HepG2 (cell line): ENCODE data around the gene DHFR2. TPM values are rescaled to one million over a fixed set of nuclear protein-coding genes. Genes with fewer than 3 reads are reported as not detected.
A peak's percentile ranks its signal among the peaks of the same experiment; 100 is the strongest.

ENCODE experiments used
- ATAC-seq: fragments of 200-7000 bp; cut with Tn5 transposase; 3 replicates; pipeline ENCODE4 v1.9.1; 2020; ENCODE audit warnings: mild to moderate bottlenecking, moderate library complexity
- BruUV-seq: library from RNA; stranded (reverse); fragments of 400-500 nt; replicated peaks from 2 replicates; lab custom pipeline; 2021; lab: Mats Ljungman, UMichigan
- CTCF ChIA-PET: fragments of 300-600 bp; formaldehyde crosslinking; extraction: SDS; loops from one replicate; lab custom pipeline; 2021; ENCODE audit warnings: low total read pairs, inconsistent platforms, low intra/inter-chr PET ratio; lab: Yijun Ruan, JAX
- POLR2A ChIA-PET: fragments of 350-600 bp; sonication (Branson Sonifier 250); formaldehyde crosslinking; loops from one replicate; lab custom pipeline; 2020; ENCODE audit warnings: antibody characterized with exemption, inconsistent platforms; lab: Yijun Ruan, JAX
- DNase-seq: peaks from one replicate; pipeline ENCODE4 v3.0.0-alpha.2; 2015; ENCODE audit warnings: low spot score
- FAIRE-seq: peaks from 3 replicates; lab custom pipeline; 2011; peaks lifted over from hg19 to GRCh38; lab: Jason Lieb, UNC
- H2AFZ ChIP-seq: one replicate; pipeline ENCODE4 v1.6.1; 2011; ENCODE audit warnings: low read length, inconsistent platforms
- H3K27ac ChIP-seq: fragments of 300-600 bp; 3 replicates; pipeline ENCODE4 v1.8.0; 2011; ENCODE audit warnings: mixed run types, mild to moderate bottlenecking, mixed read lengths, low read length, inconsistent platforms; ENCODE audit not compliant: insufficient read depth; ENCODE audit errors: extremely low read length
- H3K27me3 ChIP-seq, 2 experiments: fragments of 200-600 bp in 1 of 2; 2 replicates in 1 of 2; 3 replicates in 1 of 2; pipeline versions ENCODE4 v1.6.0 to v1.8.0; 2011; ENCODE audit warnings: low read length in 2 of 2, mild to moderate bottlenecking in 2 of 2, moderate library complexity in 2 of 2, inconsistent platforms in 1 of 2; ENCODE audit not compliant: insufficient read depth in 2 of 2, control insufficient read depth in 1 of 2
- H3K36me3 ChIP-seq, 2 experiments: fragments of 200-600 bp in 1 of 2; replicated peaks in 1 of 2; 2 replicates in 1 of 2; 3 replicates in 1 of 2; pipeline versions ENCODE4 v1.5.1 to v1.8.0; 2011; ENCODE audit warnings: low read length in 2 of 2, inconsistent platforms in 1 of 2; ENCODE audit not compliant: insufficient read depth in 2 of 2, control insufficient read depth in 1 of 2
- H3K4me1 ChIP-seq: 2 replicates; pipeline ENCODE4 v1.5.1; 2012; ENCODE audit warnings: low read length, inconsistent platforms; ENCODE audit not compliant: insufficient read depth
- H3K4me2 ChIP-seq: 2 replicates; pipeline ENCODE4 v1.6.0; 2011; ENCODE audit warnings: low read depth, low read length, inconsistent platforms
- H3K4me3 ChIP-seq, 3 experiments: fragments of 200-600 bp in 1 of 3; sonication (generic), shearing (Covaris generic) in 1 of 3; replicated peaks in 1 of 3; 2 replicates each; pipeline ENCODE4 v1.5.1; 2011 to 2016; ENCODE audit warnings: low read length in 3 of 3, inconsistent platforms in 2 of 3, low read depth in 2 of 3, mild to moderate bottlenecking in 2 of 3, control low read depth in 1 of 3, mixed read lengths in 1 of 3; ENCODE audit not compliant: insufficient read depth in 1 of 3
- H3K79me2 ChIP-seq: one replicate; pipeline ENCODE4 v1.6.1; 2011; ENCODE audit warnings: low read length, inconsistent platforms; ENCODE audit not compliant: insufficient read depth
- H3K9ac ChIP-seq: 2 replicates; pipeline ENCODE4 v1.6.0; 2011; ENCODE audit warnings: mild to moderate bottlenecking, low read depth, low read length, inconsistent platforms; ENCODE audit not compliant: insufficient read depth
- H3K9me3 ChIP-seq: 2 replicates; pipeline ENCODE4 v1.5.1; 2012; ENCODE audit warnings: mild to moderate bottlenecking, low read length
- H4K20me1 ChIP-seq: 2 replicates; pipeline ENCODE4 v1.6.0; 2011; ENCODE audit warnings: inconsistent platforms, mild to moderate bottlenecking, low read length, moderate library complexity; ENCODE audit not compliant: insufficient read depth
- GATA4 ChIP-seq: sonication (generic); IDR thresholded peaks from 2 replicates; pipeline ENCODE4 v1.6.1; 2016; ENCODE audit warnings: antibody characterized with exemption, low read depth, borderline replicate concordance
- HNF4A ChIP-seq: sonication (generic); formaldehyde crosslinking; IDR thresholded peaks from 2 replicates; pipeline ENCODE4 v1.4.0; 2020; ENCODE audit warnings: missing genetic modification reagents
- MBD4 ChIP-seq: IDR thresholded peaks from 2 replicates; pipeline ENCODE4 v1.6.1; 2012; ENCODE audit warnings: low read length, inconsistent platforms, borderline replicate concordance
- NFYB ChIP-seq: sonication (generic); formaldehyde crosslinking; IDR thresholded peaks from 2 replicates; pipeline ENCODE4 v1.4.0; 2020; ENCODE audit warnings: missing genetic modification reagents
- NFYC ChIP-seq: IDR thresholded peaks from 2 replicates; pipeline ENCODE4 v1.6.1; 2016; ENCODE audit warnings: missing genetic modification reagents, missing compliant biosample characterization
- POGZ ChIP-seq: sonication (generic); formaldehyde crosslinking; IDR thresholded peaks from 2 replicates; pipeline ENCODE4 v1.4.0; 2020; ENCODE audit warnings: mild to moderate bottlenecking, missing genetic modification reagents
- PPARG ChIP-seq: conservative IDR thresholded peaks from 2 replicates; pipeline ENCODE4 v1.6.1; 2016; ENCODE audit warnings: missing biosample characterization, missing genetic modification reagents
- ZMYM4 ChIP-seq: sonication (generic); formaldehyde crosslinking; IDR thresholded peaks from 2 replicates; pipeline ENCODE4 v1.8.1; 2023; ENCODE audit warnings: mild to moderate bottlenecking, missing genetic modification reagents
- ZNF362 ChIP-seq: sonication (generic); formaldehyde crosslinking; IDR thresholded peaks from 2 replicates; pipeline ENCODE4 v1.4.0; 2020; ENCODE audit warnings: missing genetic modification reagents, mild to moderate bottlenecking, borderline replicate concordance
- WGBS: methylation state at CpG from one replicate; pipeline ENCODE4 v1.1.6; 2017; ENCODE audit warnings: low lambda C conversion rate; 5-methylcytosine and 5-hydroxymethylcytosine counted together
- in situ Hi-C: cut with HindIII; loops from 2 replicates; pipeline ENCODE4 v1.10.0; 2017; ENCODE audit warnings: low pct_unique_long_range_greater_than_20kb; ENCODE audit not compliant: extremely low pct_ligation_motif_present
- intact Hi-C: fragments of 100-400 bp; cut with micrococcal nuclease; formaldehyde crosslinking; loops from one replicate; pipeline ENCODE4 v1.10.0; 2022; ENCODE audit not compliant: unreplicated experiment
- polyA plus RNA-seq, 8 experiments: library from polyadenylated mRNA; depleted of rRNA in 3 of 8; stranded (reverse) in 7 of 8; unstranded in 1 of 8; fragments of >200 nt; fragmentation: Illumina TruSeq in 4 of 8; extraction: Trizol in 4 of 8; gene quantifications; 2 replicates each; pipeline versions ENCODE4 v1.2.1 to v1.2.3, GENCODE V29; 2011 to 2016; ENCODE audit warnings: low read depth in 4 of 8, missing spikeins in 1 of 8, mixed read lengths in 1 of 8; ENCODE audit not compliant: insufficient read depth in 1 of 8
- total RNA-seq, 5 experiments: library from RNA; depleted of rRNA; stranded (reverse); fragments of >200 nt; fragmentation: Illumina TruSeq; extraction: Trizol; gene quantifications; 2 replicates each; pipeline ENCODE4 v1.2.3, GENCODE V29; 2016; ENCODE audit warnings: low read depth in 1 of 5

The DHFR2 gene
- total and polyA plus RNA-seq, 2 of the 13 experiments (the other 11 are each of a cell fraction or from before 2014, with no cell fraction given) = 1.4 to 4.6 TPM

DNA sequence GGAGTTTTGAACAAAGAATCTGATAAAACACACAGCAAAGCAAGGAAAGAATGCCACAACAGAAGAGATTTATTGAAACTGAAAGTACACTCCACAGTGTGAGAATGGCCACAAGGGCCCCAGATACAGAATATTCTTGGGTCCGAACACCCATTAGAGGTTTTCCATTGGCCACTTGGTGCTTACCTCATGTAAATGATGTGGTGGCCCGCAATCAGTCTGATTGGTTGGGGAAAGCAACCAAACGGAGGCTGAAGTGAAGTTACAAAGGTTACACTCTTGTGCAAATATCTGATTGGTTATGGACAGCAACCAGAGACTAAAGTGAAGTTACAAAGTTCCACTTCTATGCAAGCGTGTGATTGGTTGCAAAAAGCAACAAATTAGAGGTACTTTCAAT lies 20.5 kb upstream of the DHFR2 start:
- Histone ChIP-seq H3K27ac (no peak overlapping the region), H3K4me3 (no peak overlapping the region), H3K27me3 (no peaks in the 10 kb centered on the region), H3K36me3 (peaks cover 0 to 3% of the 10 kb centered on the region in 2 experiments; a peak in 1 of 5 replicates), H4K20me1 (no peaks in the 10 kb centered on the region), H3K4me2 (no peak overlapping the region; the same call in 1 of the 2 replicates), H3K9ac (no peak overlapping the region), H3K9me3 (no peaks in the 10 kb centered on the region), H3K79me2 (no peaks in the 10 kb centered on the region), H3K4me1 (peaks cover 27% of the 10 kb centered on the region), H2AFZ (no peak overlapping the region)
- DNase-seq (peak; percentile 21), FAIRE-seq (no peak), ATAC-seq (peak; percentile 84)
- BruUV-seq = no TSS peak
- TF ChIP-seq NFYB (CRISPR knock-in tag) = peak; percentile 45; the same call in 1 of the 2 replicates
- no peak for TF ChIP-seq PPARG
- no peak for TF ChIP-seq GATA4
- peak; percentile 40; the same call in 1 of the 2 replicates for TF ChIP-seq NFYC (CRISPR knock-in tag)
- TF ChIP-seq HNF4A (CRISPR knock-in tag) = 0 out of 2 replicates have a peak, but pooled peaks have one; percentile 12
- TF ChIP-seq ZMYM4 (CRISPR knock-in tag) = peak; percentile 37; the same call in 1 of the 2 replicates
- no peak for TF ChIP-seq ZNF362 (CRISPR knock-in tag)
- no peak for TF ChIP-seq MBD4
- TF ChIP-seq POGZ = 0 out of 2 replicates have a peak, but pooled peaks have one; percentile 17
- in situ Hi-C loops = no loop called here
- intact Hi-C loops = no loop called here
- POLR2A ChIA-PET = interaction anchor here (2.0 kb wide), 1 partner anchor 20 kb away, joined by 6 read pairs; the partner anchor contains the start of genes DHFR2 and NSUN3
- CTCF ChIA-PET = no interaction called here
- WGBS = 73% methylated on average over 4 of the region's 4 CpGs
